CD4-positive, alpha-beta T cell treated with Interferon gamma for 1 hour (primary cell): ENCODE data around the gene CLDN14.
"Not testable (repeated sequence)": the region's sequence is repeated elsewhere in the genome, so short reads cannot be mapped to it uniquely, and the experiment has no call there.

ENCODE experiments used
- DNase-seq: peaks from one replicate; pipeline ENCODE4 v3.0.0-alpha.2; 2020

CLDN14 gene

DNA sequence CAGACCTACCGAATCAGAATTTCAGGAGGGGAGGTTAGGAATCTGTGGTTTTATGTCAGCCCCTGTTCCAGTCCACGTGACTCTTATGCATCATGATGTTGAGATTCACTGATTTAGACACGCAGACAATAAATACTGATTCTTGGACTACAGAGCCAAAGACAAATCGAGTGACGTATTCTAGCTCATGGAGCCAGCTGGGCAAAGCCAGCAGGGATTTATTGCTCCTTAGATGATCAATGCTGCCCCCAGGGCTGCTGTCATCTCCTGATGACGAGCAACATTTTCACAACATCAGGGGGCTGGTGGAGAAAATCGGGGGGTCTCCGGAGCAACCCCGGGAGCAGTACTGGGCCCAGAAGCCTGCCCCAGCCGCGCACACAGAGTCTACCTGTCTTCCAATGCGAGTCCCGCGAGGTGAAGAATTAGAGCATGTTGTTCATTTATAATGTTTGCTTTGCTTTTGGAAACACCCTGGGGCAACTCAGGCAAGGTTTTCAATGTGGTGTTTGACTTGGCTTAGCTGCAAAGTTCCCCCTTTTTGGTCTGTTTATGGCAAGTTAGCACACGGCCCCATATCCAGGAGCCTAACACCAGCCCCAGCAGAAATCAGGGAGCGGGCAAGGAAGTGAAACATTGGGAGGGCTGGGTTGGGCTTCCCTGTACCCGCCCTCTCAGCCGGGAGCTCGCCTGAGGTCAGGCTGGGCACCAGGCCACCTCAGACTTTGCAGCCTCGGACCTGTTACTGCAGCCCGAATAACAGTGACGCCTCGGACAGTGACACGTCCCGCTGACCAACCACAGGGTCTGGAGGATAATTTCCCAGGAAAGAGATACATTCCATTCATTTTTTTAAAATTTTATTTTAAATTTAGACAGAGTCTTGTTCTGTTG, 19.9 kb upstream of the CLDN14 start:
- DNase-seq: no peak

DNA sequence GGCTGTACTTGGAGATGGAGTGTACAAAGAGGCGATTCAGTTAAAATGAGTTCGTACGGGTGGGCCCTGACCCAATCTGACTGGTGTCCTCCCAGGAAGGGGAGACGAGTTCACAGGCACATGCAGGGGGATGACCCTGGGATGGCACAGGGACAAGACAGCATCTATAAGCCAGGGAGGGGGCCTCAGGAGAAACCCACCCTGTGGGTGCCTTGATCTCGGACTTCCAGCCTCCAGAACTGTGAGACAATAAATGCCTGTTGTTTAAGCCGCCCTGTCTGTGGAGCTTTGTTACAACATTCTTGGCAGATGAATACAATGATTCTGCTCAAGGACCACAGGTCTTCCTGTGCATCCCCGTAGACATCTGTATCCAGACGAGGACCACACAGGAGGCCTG, 14.6 kb upstream of the CLDN14 start:
- no peak for DNase-seq

DNA sequence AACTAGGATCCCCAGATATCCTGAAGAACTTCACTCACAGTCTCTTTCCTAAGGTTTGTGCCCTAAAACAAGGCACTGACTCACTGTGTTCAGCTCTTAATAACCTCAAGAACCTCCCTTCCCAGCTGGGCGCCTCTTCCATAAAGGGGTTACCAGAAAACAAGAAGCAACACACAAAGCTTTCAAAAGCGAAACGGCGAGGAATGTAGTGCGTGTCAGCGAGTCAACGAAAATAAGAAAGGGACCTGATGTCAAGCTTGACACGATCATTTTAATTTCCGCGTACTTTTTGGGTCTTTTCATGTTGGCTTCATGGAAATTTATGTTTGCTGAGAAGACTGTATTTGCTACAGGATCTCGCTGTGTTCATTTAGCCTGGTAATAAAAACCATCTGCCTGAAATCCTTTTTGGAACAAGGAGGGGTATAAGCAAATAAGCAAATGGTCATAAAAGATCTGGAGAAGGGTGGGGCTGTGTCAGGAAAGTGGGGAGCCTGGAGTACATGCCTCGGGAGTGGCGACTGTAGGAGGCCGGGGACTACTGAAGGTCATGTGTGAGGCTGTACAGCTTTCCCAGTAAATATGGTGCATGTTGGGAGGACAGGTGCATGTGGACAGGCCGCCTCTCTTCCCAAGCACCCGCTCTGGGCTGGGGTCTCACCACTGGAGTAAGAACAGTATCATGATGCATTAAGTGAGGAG, 11.4 kb upstream of the CLDN14 start:
- no peak for DNase-seq

DNA sequence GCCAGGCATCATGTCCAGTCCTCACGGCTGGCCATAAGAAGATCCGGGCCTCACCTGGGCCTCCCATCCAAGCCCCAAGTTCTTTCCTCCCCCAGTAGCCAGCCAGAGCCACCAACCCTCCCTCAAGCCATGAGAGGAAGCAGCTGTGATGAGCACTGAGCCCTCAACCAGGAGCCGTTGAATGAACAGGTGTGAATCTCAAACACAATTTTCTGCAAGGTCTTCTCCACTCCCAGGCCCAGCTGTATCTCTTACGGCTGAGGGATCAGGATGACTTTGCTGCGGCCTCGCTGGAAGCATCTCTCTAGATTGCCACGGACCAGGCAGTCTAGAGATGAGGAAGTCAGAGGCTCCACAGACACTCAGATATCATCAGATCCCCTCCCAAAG, 9.8 kb upstream of the CLDN14 start:
- no peak for DNase-seq

DNA sequence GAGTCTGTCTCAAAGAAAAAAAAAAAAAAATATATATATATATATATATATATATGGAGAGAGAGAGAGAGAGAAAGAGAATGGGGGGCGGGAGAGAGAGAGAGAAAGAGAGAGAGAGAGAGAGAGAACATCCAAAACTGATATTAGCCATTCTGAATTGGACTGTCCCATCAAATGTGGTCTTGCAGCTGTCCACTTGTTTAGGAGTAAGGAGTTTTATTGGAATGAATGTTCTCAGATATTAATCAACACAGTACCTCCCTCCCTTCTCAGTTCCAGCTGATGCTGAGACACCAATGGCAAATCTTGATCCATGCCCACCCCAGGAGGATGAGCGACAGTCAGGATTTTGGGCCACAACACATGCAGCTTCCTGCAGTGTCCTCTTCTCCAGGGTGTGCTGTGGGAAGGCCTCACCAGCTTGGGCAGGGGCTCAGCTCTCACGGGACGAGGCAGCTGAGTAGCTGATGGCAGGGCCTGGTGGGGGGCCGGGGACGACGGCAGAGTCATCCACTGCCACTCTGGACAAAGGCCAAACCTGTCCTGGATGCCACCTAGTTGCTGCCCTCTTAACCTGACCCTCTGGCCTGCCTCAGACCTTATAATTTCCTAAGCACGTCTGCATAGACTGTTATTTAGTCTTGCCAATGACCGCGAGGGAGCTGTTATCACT, 9.3 kb upstream of the CLDN14 start:
- no peak for DNase-seq

DNA sequence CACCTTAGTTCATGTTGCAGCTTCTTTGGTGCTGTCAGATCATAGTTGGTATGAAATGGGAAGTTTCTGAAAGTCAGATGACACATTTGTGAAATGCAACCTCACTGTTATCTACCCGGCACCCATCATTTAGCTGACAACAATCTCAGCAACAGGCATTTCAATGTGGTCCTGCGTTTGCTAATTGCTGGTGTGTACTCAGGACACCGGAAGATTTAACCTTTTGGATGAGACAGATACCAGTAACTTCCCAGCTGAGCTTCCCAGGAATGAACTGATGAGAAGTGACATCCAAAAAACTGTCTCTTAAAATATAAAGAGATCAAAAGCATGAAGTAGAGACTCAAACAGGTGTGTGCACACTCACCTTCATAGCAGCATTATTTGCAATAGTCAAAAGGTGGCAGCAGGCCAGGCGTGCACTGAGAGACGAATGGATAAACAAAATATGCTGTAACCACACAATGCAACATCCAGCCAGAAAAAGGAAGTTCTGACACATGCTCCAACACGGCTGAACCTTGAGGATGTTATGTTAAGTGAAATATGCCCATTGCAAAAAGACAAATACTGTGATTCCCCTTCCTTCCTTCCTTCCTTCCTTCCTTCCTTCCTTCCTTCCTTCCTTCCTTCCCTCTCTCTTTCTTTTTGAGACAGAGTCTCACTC, 7.9 kb upstream of the CLDN14 start:
- no peak for DNase-seq

DNA sequence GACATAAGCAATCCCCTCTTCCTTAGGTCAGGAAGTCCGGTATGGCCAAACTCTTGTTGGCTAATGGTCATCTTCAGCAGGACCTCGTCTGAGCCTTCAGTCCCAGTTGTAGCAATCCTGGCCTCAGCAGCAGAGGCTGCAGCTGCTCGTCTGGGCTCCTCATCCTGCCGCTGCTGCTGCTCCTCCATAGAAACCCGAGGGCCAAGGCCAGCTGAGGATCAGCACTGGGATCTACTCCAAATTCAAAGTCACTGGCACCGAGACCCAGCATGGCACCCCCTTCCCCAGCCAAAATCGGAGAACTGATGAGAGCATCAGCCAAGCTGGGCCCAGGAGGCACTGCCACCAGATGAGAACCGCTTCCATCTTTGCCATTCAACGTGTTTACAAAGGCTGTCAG, 6.3 kb upstream of the CLDN14 start:
- no peak for DNase-seq

DNA sequence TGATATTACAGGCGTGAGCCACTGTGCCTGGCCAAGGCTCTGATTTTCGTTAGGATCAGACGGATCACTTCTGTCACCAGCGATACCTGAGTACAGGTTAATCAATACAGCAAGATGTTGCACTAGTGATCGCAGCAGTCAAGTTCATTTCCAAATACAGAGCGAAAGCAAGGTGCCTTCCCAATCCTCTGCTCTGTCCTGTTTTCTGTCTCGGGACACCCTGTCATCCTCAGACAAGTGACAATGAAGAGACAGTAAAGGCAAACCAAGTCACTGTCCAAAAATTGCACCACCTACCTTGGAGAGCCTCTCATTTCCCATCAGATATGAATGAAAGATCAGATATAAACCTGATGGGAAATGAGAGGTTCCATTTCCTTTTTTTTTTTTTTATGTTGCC, 5.6 kb upstream of the CLDN14 start:
- no peak for DNase-seq

DNA sequence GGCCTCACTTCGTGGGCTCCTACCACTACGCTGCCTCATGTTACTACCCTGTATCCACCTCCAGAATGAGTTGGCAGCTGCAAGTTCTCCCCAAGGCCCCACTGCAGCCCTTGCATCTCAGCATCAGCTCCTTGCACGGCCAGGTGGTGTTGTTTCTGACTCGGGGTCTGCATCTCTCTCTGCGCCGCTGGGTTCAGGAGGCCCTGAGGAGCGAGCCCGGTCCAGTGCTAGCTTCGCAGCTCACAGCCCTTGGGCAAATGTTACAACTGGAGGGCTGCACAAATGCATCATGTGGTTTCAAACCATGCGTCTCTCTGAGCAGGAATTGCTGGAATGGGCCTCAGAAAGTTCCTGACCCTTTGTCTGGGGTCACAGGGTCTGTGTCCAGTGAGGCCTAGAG, 3.2 kb upstream of the CLDN14 start:
- DNase-seq: no peak

DNA sequence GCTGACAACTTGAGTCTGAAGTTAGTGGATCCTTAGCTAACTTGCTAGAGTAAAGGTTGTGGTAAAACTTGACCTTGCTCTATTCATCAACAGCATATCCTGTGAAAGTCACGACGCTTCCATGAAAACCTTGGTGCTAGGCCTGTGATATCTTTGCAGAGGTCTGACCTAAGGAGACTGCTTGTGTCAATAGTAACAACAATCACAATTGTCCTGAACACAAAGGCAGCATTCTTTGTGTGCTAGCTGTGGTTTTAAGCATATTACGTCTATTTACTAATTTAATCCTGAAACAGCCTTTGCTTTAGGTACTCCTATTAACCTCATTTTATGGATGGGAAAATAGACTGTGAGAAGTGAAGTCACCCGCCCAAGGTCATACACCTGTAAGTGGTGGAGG, 2.8 kb upstream of the CLDN14 start:
- no peak for DNase-seq

DNA sequence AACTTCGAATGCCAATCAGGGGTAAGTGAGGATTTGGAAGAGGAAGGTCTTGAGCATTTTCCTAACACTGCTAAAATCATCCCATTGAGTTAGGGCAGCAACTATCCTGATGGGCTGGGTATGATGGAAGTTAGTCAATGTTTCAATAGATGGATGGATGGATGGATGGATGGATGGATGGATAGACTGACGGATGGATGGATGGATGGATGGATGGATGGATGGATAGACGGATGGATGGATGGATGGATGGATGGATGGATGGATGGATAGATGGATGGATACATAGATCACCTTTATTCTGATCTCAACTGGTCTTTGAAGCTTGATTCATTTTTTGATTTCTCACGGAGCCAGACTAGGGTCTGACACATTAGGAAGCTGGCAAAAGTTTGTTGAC, 2.3 kb upstream of the CLDN14 start:
- no peak for DNase-seq

DNA sequence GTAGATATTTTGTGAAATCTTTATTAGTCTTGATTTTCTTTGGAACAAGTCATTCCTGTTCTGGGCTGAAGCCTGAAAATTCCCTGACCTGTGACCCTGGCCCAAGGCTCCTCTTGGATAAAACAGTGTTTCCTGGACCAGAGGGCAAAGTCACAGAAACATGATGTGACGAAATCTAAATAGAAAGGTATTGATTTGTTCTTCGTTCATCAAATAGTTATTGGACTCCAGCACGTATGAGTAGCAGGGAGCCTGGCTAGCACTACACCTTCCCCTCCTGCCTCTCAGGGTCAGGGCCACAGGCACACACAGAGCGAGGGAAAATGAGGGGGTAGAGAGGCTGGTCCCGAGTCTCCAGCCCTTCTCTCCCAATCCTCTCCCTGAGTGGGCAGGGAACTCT, 1.7 kb upstream of the CLDN14 start:
- no peak for DNase-seq

DNA sequence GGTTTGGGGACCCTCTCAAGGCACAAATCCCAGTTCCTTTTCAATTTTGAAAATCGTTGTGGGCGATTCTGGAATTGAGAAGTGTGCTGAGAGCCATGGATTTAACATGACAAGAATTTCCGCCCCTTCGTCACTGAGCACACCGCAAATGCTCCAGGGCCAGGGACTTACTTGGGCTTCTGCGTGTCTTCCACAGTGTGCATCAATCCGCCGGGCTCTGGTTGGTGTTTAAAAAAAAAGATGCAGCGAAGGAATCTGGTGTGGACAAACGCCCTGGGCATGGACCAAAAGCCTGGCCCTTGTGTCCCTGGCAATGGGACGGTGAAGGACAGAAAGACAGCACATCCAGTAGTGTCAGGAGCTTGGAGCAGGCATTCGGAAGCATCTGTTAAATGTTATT, 696 bp upstream of the CLDN14 start:
- no peak for DNase-seq

DNA sequence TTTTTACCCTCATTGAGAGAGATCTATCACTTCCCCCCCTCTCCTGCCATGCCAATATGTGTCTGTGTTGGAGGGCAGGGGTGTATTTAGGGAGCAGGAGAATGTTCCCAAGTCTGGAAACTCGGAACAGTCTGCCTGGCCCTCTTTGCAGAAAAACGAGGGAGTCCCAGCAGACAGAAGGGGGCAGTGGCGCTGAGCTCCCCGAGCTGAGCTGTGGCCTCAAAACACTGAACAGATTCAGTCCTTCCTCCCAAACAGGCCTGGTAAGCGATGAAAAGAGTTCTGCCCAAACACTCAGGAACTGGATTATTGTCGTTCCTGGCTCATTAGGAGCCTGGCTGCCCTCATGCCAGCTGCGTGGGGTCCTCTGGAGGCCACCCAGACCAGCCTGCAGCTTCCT, 981 bp downstream of the CLDN14 start:
- DNase-seq: no peak

DNA sequence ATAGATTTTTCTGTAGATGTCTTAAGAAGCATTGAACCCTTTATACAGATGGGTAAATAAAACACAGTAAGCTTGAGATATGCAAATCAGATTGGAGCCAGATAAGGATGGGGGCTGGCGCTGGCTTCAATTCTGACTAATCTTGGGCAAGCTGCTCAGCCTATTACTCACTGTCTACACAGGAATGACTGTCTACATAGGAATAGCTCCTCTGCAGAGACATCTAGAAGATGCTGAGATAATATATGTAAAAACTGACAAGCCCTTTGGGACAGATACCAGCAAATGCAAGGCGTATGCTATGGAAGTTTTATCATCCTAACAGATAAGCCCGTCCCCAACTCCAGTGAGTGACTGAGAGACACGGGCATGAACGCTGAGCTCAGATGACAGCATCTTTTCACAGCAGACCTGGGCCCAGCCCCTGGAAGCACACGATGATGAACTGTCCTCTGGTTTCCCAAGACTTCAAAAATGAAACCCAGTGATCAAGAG, 1.7 kb downstream of the CLDN14 start:
- DNase-seq: no peak

DNA sequence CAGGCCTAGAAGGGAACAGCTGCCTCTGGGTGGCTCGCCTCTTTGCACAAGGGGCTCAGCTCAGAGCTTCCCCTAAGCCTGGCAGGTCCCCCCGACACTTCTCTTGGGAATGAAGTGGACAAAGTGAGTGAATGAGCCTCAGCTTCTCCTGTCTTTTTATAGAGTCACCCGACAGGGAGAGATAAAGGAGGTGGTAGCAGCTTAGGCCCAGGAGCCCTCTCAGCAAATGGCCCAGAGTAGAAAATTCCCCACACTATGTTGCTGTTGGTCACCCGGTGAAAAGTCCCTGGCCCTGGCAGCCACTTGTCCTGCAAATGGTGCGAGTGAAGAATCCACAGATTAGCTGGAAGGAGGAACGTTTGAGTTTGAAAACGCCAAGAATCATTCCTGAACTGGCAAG, 2.4 kb downstream of the CLDN14 start:
- no peak for DNase-seq

DNA sequence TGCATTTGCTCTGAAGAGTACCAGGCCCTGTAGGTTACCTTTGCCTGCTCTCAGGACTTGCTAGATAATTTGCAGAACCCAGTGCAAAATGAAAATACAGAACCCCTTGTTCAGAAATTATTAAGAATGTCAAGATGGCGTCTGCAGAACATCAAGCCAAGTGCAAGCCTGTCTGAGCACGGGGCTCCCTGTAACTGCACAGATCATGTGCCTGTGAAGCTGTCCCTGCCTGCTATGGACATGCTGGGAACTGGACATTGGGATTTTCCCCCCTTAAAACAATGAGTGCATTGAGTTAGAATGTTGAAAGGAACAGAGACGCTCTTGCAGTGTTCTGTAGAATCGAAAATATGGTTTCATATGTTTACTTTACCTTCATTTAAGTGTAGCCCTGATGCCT, 2.9 kb downstream of the CLDN14 start:
- DNase-seq: no peak

DNA sequence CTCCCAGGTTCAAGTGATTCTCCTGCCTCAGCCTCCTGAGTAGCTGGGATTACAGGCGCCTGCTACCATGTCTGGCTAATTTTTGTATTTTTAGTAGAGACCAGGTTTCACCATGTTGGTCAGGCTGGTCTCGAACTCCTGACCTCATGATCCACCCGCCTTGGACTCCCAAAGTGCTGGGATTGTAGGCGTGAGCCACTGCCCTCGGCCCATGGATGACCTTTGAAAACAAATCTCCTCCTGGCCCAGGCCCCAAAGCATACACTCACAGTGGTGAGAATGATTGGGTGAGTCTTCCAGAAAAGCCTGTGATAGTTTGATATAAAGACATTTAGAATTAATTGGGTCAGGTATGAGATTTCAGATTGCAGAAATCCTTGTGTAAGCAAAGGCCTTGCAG, 3.4 kb downstream of the CLDN14 start:
- not testable (repeated sequence) for DNase-seq

DNA sequence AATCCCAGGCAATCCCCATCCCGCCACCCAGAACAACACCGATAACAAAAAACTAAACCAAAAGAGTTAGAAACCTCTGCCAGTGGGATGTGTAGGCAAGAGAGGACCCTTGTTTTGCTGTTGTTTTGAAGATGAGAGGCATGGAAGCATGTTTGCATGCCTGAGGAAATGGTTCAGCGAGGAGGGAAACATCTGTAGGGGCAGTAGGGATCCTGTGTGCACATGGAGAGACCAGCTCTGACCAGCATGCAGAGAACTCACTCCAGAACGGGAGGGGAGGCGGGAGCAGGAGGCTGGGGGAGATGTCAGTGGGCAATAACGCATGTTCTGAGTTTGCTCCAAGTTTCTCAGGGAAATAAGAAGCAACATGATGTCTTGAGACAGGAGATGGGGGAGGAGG, 5.3 kb downstream of the CLDN14 start:
- DNase-seq: no peak

DNA sequence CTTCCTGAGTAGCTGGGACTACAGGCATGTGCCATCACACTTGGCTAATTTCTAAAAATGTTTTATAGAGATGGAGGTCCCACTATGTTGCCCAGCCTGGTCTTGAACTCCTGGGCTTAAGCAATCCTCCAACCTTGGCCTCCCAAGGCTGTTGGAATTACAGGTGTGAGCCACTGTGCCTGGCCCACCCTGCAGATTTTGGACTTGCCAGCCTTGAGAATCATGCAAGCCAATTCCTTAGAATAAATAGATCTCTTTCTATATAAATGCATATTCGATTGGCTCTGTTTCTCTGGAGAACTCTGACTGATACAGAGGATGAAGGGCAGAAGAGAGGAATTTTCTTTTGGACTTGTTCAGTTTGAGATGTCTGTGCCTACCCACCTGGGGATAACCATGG, 6.7 kb downstream of the CLDN14 start:
- no peak for DNase-seq

DNA sequence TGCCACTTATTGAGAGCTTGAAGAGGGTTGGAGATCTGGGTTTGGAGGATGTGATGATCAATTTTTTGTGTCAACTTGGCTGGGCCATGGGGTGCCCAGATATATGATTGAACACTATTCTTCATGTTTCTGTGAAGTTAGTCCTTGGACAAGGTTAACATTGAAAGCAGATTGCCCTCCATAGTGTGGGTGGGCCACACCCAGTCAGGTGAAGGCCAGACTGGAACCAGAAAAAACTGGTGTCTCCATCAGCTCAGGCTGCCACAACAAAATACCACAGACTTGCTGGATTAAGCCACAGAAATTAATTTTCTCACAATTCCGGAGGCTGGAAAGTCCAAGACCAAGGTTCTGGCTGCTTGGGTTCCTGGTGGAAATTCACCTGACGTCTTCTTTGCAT, 7.5 kb downstream of the CLDN14 start:
- DNase-seq: no peak

DNA sequence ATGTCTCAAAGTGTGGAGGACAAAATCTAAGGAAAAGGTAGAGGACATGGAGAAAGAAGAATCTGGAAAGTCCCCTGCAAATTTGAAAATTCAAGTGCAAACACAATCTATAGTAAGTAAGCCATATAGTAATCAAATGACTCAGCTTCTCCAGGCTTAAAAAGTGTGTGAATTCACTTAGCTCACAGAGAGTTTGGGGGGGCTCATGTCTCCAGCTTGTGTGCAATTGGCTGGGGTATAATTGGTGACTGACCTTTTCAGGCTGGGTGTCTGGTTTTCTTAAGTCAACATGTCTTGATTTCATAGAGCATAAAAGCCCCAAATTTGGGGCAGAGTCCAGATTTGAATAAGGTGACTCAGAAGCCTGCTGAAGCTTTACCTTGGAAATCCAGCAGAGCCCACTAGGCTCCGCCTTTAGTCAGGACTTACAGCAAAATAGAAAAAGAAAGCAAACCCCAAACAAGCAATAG, 8.6 kb downstream of the CLDN14 start:
- DNase-seq: no peak

DNA sequence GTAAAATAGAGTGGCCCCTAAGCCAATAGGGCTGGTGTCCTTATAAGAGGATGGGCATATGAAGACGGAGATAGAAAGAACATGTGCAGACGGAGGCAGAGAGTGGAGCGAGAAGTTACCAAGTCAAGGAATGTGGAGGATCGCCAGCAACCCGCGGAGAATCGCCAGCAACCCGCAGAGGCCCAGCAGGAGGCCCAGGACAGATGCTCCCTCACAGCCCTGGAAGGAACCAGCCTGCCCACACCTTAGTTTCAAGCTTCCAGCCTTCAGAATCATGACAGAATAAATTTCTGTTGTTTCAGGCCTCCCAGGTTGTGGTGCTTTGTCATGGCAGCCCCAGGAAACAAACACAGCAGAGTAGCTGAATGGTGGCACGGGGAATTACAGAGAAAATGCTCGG, 9.6 kb downstream of the CLDN14 start:
- DNase-seq: no peak
